Smooth muscle cell (in vitro differentiated cells): ENCODE data around the gene ARPP21. TPM values are rescaled to one million over a fixed set of nuclear protein-coding genes. Genes with fewer than 3 reads are reported as not detected.

Experiments
- DNase-seq: peaks from one replicate; lab custom pipeline; 2025; ENCODE audit not compliant: unreplicated experiment; lab: John Stamatoyannopoulos, UW
- H2AFZ ChIP-seq: fragments of 200-600 bp; sonication (generic); 2 replicates; pipeline ENCODE4 v1.6.0; 2016; ENCODE audit warnings: antibody characterized with exemption, low read depth, mild to moderate bottlenecking
- H3F3A ChIP-seq: fragments of 200-600 bp; sonication (generic); 2 replicates; pipeline ENCODE4 v1.6.0; 2017; ENCODE audit warnings: antibody characterized with exemption, low read depth
- H3K27ac ChIP-seq: fragments of 200-600 bp; sonication (generic); 2 replicates; pipeline ENCODE4 v1.5.1; 2016; ENCODE audit warnings: low read depth, mild to moderate bottlenecking
- H3K27me3 ChIP-seq: fragments of 200-600 bp; sonication (generic); 2 replicates; pipeline ENCODE4 v1.6.1; 2016; ENCODE audit warnings: low read depth, mild to moderate bottlenecking
- H3K36me3 ChIP-seq: fragments of 200-600 bp; sonication (generic); 2 replicates; pipeline ENCODE4 v1.5.1; 2016; ENCODE audit warnings: low read depth
- H3K4me1 ChIP-seq: fragments of 200-600 bp; sonication (generic); 2 replicates; pipeline ENCODE4 v1.5.1; 2016; ENCODE audit warnings: low read depth
- H3K4me2 ChIP-seq: fragments of 200-600 bp; sonication (generic); 2 replicates; pipeline ENCODE4 v1.6.0; 2016; ENCODE audit warnings: mild to moderate bottlenecking
- H3K4me3 ChIP-seq: fragments of 200-600 bp; sonication (generic); 2 replicates; pipeline ENCODE4 v1.5.1; 2016; ENCODE audit warnings: mild to moderate bottlenecking
- H3K79me2 ChIP-seq: fragments of 200-600 bp; sonication (generic); 2 replicates; pipeline ENCODE4 v1.6.0; 2016; ENCODE audit warnings: low read depth, mild to moderate bottlenecking
- H3K9ac ChIP-seq: fragments of 200-600 bp; sonication (generic); 2 replicates; pipeline ENCODE4 v1.6.0; 2016; ENCODE audit warnings: low read depth
- H3K9me3 ChIP-seq: fragments of 200-600 bp; sonication (generic); replicated peaks from 2 replicates; pipeline ENCODE4 v1.5.1; 2016; ENCODE audit warnings: low read depth
- H4K20me1 ChIP-seq: fragments of 200-600 bp; sonication (generic); 2 replicates; pipeline ENCODE4 v1.6.0; 2016; ENCODE audit warnings: low read depth
- CTCF ChIP-seq: fragments of 200-600 bp; sonication (generic); IDR thresholded peaks from 2 replicates; pipeline ENCODE4 v1.5.1; 2017; ENCODE audit warnings: borderline replicate concordance, mild to moderate bottlenecking, antibody characterized with exemption; ENCODE audit not compliant: insufficient read depth, poor library complexity, severe bottlenecking
- WGBS: methylation state at CpG from one replicate; pipeline ENCODE4 v1.1.7; 2016; ENCODE audit warnings: low lambda C conversion rate; 5-methylcytosine and 5-hydroxymethylcytosine counted together
- polyA plus RNA-seq: library from polyadenylated mRNA; unstranded; fragments of >200 nt; fragmentation: Nextera tagmentation; extraction: Ambion mirVana; gene quantifications from 2 replicates; pipeline ENCODE4 v1.2.1, GENCODE V29; 2016
- total RNA-seq: library from RNA; depleted of rRNA; stranded (reverse); fragments of >200 nt; gene quantifications from 2 replicates; pipeline ENCODE4 v1.2.3, GENCODE V29; 2014

Gene ARPP21
- total and polyA plus RNA-seq, 2 experiments from 2014 or later, result not detected

GRCh38 chr3:35748144-35748543 is 108.8 kb downstream of the ARPP21 start:
- H3K4me2 ChIP-seq, result no peak overlapping the region
- no peaks in the 10 kb centered on the region for H3F3A ChIP-seq
- peaks cover 2% of the 10 kb centered on the region for H3K27me3 ChIP-seq
- H3K9me3 ChIP-seq, result no peaks in the 10 kb centered on the region
- H3K4me1 ChIP-seq, result no peaks in the 10 kb centered on the region
- no peak overlapping the region for H3K9ac ChIP-seq
- no peak overlapping the region for H3K4me3 ChIP-seq
- H3K27ac ChIP-seq, result no peak overlapping the region
- TF ChIP-seq CTCF, result no peak
- H3K36me3 ChIP-seq, result no peaks in the 10 kb centered on the region
- H3K79me2 ChIP-seq, result no peaks in the 10 kb centered on the region
- DNase-seq, result no peak
- no peak overlapping the region for H2AFZ ChIP-seq
- H4K20me1 ChIP-seq, result no peaks in the 10 kb centered on the region

GRCh38 chr3:35751207-35751606 is 111.9 kb downstream of the ARPP21 start:
- Histone ChIP-seq H3K79me2 (no peaks in the 10 kb centered on the region), H3K9ac (no peak overlapping the region), H3K4me1 (no peaks in the 10 kb centered on the region), H3F3A (no peaks in the 10 kb centered on the region), H3K27ac (no peak overlapping the region), H2AFZ (no peak overlapping the region), H4K20me1 (no peaks in the 10 kb centered on the region), H3K36me3 (no peaks in the 10 kb centered on the region), H3K4me3 (no peak overlapping the region), H3K4me2 (no peak overlapping the region), H3K9me3 (no peaks in the 10 kb centered on the region), H3K27me3 (peaks cover 8% of the 10 kb centered on the region)
- TF ChIP-seq CTCF, result no peak
- WGBS, result 86% methylated on average over 3 of the region's 3 CpGs
- DNase-seq, result no peak

GRCh38 chr3:35757991-35758757 is 118.8 kb downstream of the ARPP21 start:
- no peak overlapping the region for H3K9ac ChIP-seq
- H2AFZ ChIP-seq, result no peak overlapping the region
- no peak overlapping the region for H3K27ac ChIP-seq
- H4K20me1 ChIP-seq, result no peaks in the 10 kb centered on the region
- 84% methylated on average over 3 of the region's 3 CpGs for WGBS
- H3F3A ChIP-seq, result no peaks in the 10 kb centered on the region
- no peaks in the 10 kb centered on the region for H3K36me3 ChIP-seq
- H3K79me2 ChIP-seq, result no peaks in the 10 kb centered on the region
- peaks cover 6% of the 10 kb centered on the region for H3K4me1 ChIP-seq
- no peak for TF ChIP-seq CTCF
- no peak overlapping the region for H3K4me3 ChIP-seq
- peaks cover 8% of the 10 kb centered on the region for H3K27me3 ChIP-seq
- no peaks in the 10 kb centered on the region for H3K9me3 ChIP-seq
- no peak for DNase-seq
- no peak overlapping the region for H3K4me2 ChIP-seq

- H3K9ac ChIP-seq, result no peak overlapping the region
- no peaks in the 10 kb centered on the region for H4K20me1 ChIP-seq
- no peaks in the 10 kb centered on the region for H3K36me3 ChIP-seq
- H3K27ac ChIP-seq, result no peak overlapping the region
- H3K4me1 ChIP-seq, result peaks cover 6% of the 10 kb centered on the region
- no peaks in the 10 kb centered on the region for H3F3A ChIP-seq
- TF ChIP-seq CTCF, result no peak
- H3K27me3 ChIP-seq, result peaks cover 6% of the 10 kb centered on the region
- DNase-seq, result no peak
- whole genome bisulfite sequencing, result 55% methylated on average over 4 of the region's 4 CpGs
- H3K4me2 ChIP-seq, result no peak overlapping the region
- H3K79me2 ChIP-seq, result no peaks in the 10 kb centered on the region
- no peaks in the 10 kb centered on the region for H3K9me3 ChIP-seq
- H3K4me3 ChIP-seq, result no peak overlapping the region
- peak overlapping the region; percentile 18 for H2AFZ ChIP-seq
These were observed 120.8 kb downstream of the ARPP21 start for GRCh38 chr3:35760146-35760545.
